Gastrocnemius medialis (tissue), 4 donors: ENCODE measurements around the gene GRIK4. TPM values are rescaled to one million over a fixed set of nuclear protein-coding genes. Genes with fewer than 3 reads are reported as not detected.

ENCODE experiments used
- ATAC-seq, 2 donors: fragments of 150-250 bp; one replicate each; pipeline ENCODE4 v1.9.1; 2016
- DNase-seq, 2 donors: peaks; one replicate each; pipeline ENCODE4 v3.0.0-alpha.2; 2019
- H3K27ac ChIP-seq, 4 donors: fragments of 200-600 bp; sonication (generic); 1 replicate in 1 of 4; 2 replicates in 3 of 4; pipeline ENCODE4 v1.5.1; 2016 to 2018; ENCODE audit warnings: mild to moderate bottlenecking in 2 of 4, moderate library complexity in 1 of 4
- H3K27me3 ChIP-seq, 3 donors: fragments of 200-600 bp; sonication (generic) in 2 of 3; 1 replicate in 1 of 3; 2 replicates in 2 of 3; pipeline versions ENCODE4 v1.5.1 to v1.6.0; 2016 to 2019; ENCODE audit warnings: mild to moderate bottlenecking in 1 of 3, moderate library complexity in 1 of 3
- H3K36me3 ChIP-seq, 2 donors: fragments of 200-600 bp; sonication (generic) in 1 of 2; one replicate each; pipeline ENCODE4 v1.5.1; 2017 to 2018
- H3K4me1 ChIP-seq, 2 donors: fragments of 200-600 bp; sonication (generic) in 1 of 2; one replicate each; pipeline ENCODE4 v1.5.1; 2016 to 2017; ENCODE audit warnings: mild to moderate bottlenecking in 2 of 2
- H3K4me3 ChIP-seq, 4 donors: fragments of 200-600 bp; sonication (generic) in 3 of 4; 1 replicate in 1 of 4; 2 replicates in 3 of 4; pipeline ENCODE4 v1.5.1; 2016 to 2019; ENCODE audit warnings: mild to moderate bottlenecking in 2 of 4
- H3K9me3 ChIP-seq, 3 donors: fragments of 200-600 bp; sonication (generic) in 2 of 3; 1 replicate in 1 of 3; 2 replicates in 2 of 3; pipeline ENCODE4 v1.5.1; 2016 to 2019
- CTCF ChIP-seq, 5 experiments: fragments of 450-650 bp in 3 of 5; fragments of 200-600 bp in 2 of 5; sonication (generic) in 2 of 5; IDR thresholded peaks in 4 of 5; conservative IDR thresholded peaks in 1 of 5; 1 replicate in 4 of 5; 2 replicates in 1 of 5; pipeline ENCODE4 v1.5.1; 2016 to 2019; ENCODE audit warnings: antibody characterized with exemption in 5 of 5, mild to moderate bottlenecking in 3 of 5, moderate library complexity in 3 of 5
- POLR2A ChIP-seq, 2 donors: fragments of 450-650 bp; IDR thresholded peaks; one replicate each; pipeline ENCODE4 v1.6.1; 2017; ENCODE audit warnings: antibody characterized with exemption in 2 of 2, mild to moderate bottlenecking in 2 of 2, moderate library complexity in 2 of 2
- in situ Hi-C, 4 donors: fragments of 200-750 bp; cut with MboI; loops; one replicate each; pipeline versions ENCODE4 v1.15.0 to v1.8.0; 2017; ENCODE audit warnings: low sequenced_read_pairs in 4 of 4
- intact Hi-C: fragments of 100-400 bp; cut with DNase I; formaldehyde crosslinking; loops from one replicate; pipeline ENCODE4 v1.15.1; 2023; ENCODE audit warnings: low total_unique reads
- total RNA-seq, 4 donors: library from RNA; depleted of rRNA; stranded (reverse); fragments of >200 nt; gene quantifications; one replicate each; pipeline versions ENCODE4 v1.1.0 to v1.2.3, GENCODE V29; 2016

GRIK4 gene
- under 1 TPM in 1 of 4 donors, not detected in 3; 0.42 TPM for total RNA-seq

- in situ Hi-C loops, result loop anchor here (10.0 to 25.0 kb wide), 6 partner anchors 174 to 684 kb away; partner anchors contain the start of gene TECTA (in 2 of the 4)
- DNase-seq, result peak; percentile 53 to 70
- no peaks in the 10 kb centered on the region for H3K4me1 ChIP-seq
- H3K27me3 ChIP-seq, result peaks cover 10 to 24% (median 11%) of the 10 kb centered on the region in 3 donors
- intact Hi-C loops, result loop anchor here (1.0 kb wide), 4 partner anchors 174 to 683 kb away; no protein-coding TSS in a partner anchor
- peak within 1 kb of the TSS in 3 of 4 donors; percentile 27 to 38 (median 31) for H3K4me3 ChIP-seq
- no peaks in the 10 kb centered on the region for H3K9me3 ChIP-seq
- H3K27ac ChIP-seq, result no peak within 1 kb of the TSS
- ATAC-seq, result peak; percentile 87 to 88
- TF ChIP-seq POLR2A (IDR thresholded peaks at IDR 0.05), result no peak
- TF ChIP-seq CTCF (IDR thresholded peaks at IDR 0.05 in 4 of 5, conservative IDR thresholded peaks at IDR 0.05 in 1 of 5), result peak; percentile 87 to 93 (median 90)
- H3K36me3 ChIP-seq, result no peaks in the 10 kb centered on the region
Observed at GRCh38 chr11:120511116-120511819, at the start of gene GRIK4. Gene GRIK4, plus strand, starts transcription at chr11:120511748. Its CDS starts 148,571 bp downstream, at chr11:120660319.

- in situ Hi-C loops, result no loop called here
- TF ChIP-seq CTCF (IDR thresholded peaks at IDR 0.05 in 4 of 5, conservative IDR thresholded peaks at IDR 0.05 in 1 of 5) (no peak), POLR2A (IDR thresholded peaks at IDR 0.05) (no peak)
- DNase-seq (no peak), ATAC-seq (no peak)
- intact Hi-C loops, result no loop called here
- Histone ChIP-seq H3K27me3 (no peaks in the 10 kb centered on the region), H3K9me3 (no peaks in the 10 kb centered on the region), H3K4me1 (no peaks in the 10 kb centered on the region), H3K27ac (no peak overlapping the region), H3K4me3 (no peak overlapping the region), H3K36me3 (peaks cover 0 to 98% of the 10 kb centered on the region in 2 donors)
Observed at GRCh38 chr11:120462825-120463224, 48.7 kb upstream of the GRIK4 start.

- ATAC-seq (no peak), DNase-seq (no peak)
- no peaks in the 10 kb centered on the region for H3K4me1 ChIP-seq
- in situ Hi-C loops (no loop called here), intact Hi-C loops (no loop called here)
- no peaks in the 10 kb centered on the region for H3K9me3 ChIP-seq
- H3K27me3 ChIP-seq, result no peaks in the 10 kb centered on the region
- TF ChIP-seq POLR2A (IDR thresholded peaks at IDR 0.05) (no peak), CTCF (IDR thresholded peaks at IDR 0.05 in 4 of 5, conservative IDR thresholded peaks at IDR 0.05 in 1 of 5) (no peak)
- H3K27ac ChIP-seq, result no peak overlapping the region
- H3K36me3 ChIP-seq, result peaks cover 0 to 98% of the 10 kb centered on the region in 2 donors
- H3K4me3 ChIP-seq, result no peak overlapping the region
Observed at GRCh38 chr11:120465921-120466534, 45.5 kb upstream of the GRIK4 start.

GRCh38 chr11:120467627-120468026, 43.9 kb upstream of the GRIK4 start:
- Histone ChIP-seq H3K9me3 (no peaks in the 10 kb centered on the region), H3K4me3 (no peak overlapping the region), H3K27ac (no peak overlapping the region), H3K4me1 (no peaks in the 10 kb centered on the region), H3K36me3 (peaks cover 0 to 98% of the 10 kb centered on the region in 2 donors), H3K27me3 (no peaks in the 10 kb centered on the region)
- TF ChIP-seq POLR2A (IDR thresholded peaks at IDR 0.05), result no peak
- no peak for TF ChIP-seq CTCF (IDR thresholded peaks at IDR 0.05 in 4 of 5, conservative IDR thresholded peaks at IDR 0.05 in 1 of 5)
- DNase-seq, result no peak
- intact Hi-C loops, result no loop called here
- in situ Hi-C loops, result no loop called here
- no peak for ATAC-seq
